Measurements from ENCODE around the gene FAM237B. TPM values are rescaled to one million over a fixed set of nuclear protein-coding genes. Genes with fewer than 3 reads are reported as not detected.

The FAM237B gene
- polyA plus RNA-seq, 1 donor: 0.16 TPM

GRCh38 chr7:90267263-90267858 lies 53.7 kb downstream of the FAM237B start:
- Histone ChIP-seq H3K27me3 (ENCODE audit: control insufficient read depth, insufficient read depth, low read length) (no peaks in the 10 kb centered on the region), H3K36me3 (ENCODE audit: control insufficient read depth, insufficient read depth, low read length) (no peaks in the 10 kb centered on the region), H3K9me3 (ENCODE audit: control insufficient read depth, low read depth, low read length) (no peaks in the 10 kb centered on the region), H3K4me3 (ENCODE audit: low read length) (no peak overlapping the region), H3K4me1 (ENCODE audit: control insufficient read depth, insufficient read depth, low read length) (peaks cover 2% of the 10 kb centered on the region), H3K27ac (ENCODE audit: low read length) (no peak overlapping the region)
- WGBS (ENCODE audit: insufficient coverage, low lambda C conversion rate): no CpG with 5 or more reads among the region's 5 CpGs
- no peak for DNase-seq

- Histone ChIP-seq H3K4me3 (ENCODE audit: low read length) (no peak overlapping the region), H3K27me3 (ENCODE audit: control insufficient read depth, insufficient read depth, low read length) (no peaks in the 10 kb centered on the region), H3K4me1 (ENCODE audit: control insufficient read depth, insufficient read depth, low read length) (peaks cover 2% of the 10 kb centered on the region), H3K27ac (ENCODE audit: low read length) (no peak overlapping the region), H3K9me3 (ENCODE audit: control insufficient read depth, low read depth, low read length) (no peaks in the 10 kb centered on the region), H3K36me3 (ENCODE audit: control insufficient read depth, insufficient read depth, low read length) (no peaks in the 10 kb centered on the region)
- 92% methylated on average over 2 of the region's 3 CpGs for WGBS (ENCODE audit: insufficient coverage, low lambda C conversion rate)
- DNase-seq: no peak
These were observed 54.3 kb downstream of the FAM237B start for GRCh38 chr7:90266808-90267207.

Other genes starting within 250 kb of the FAM237B start
- gene STEAP1, start 166.8 kb downstream of the FAM237B start, polyA plus RNA-seq: 31.6 TPM
- 19.2 TPM for gene STEAP2, start 109.6 kb downstream of the FAM237B start, polyA plus RNA-seq
- gene CFAP69, start 76.1 kb downstream of the FAM237B start, polyA plus RNA-seq: 8.1 TPM
- gene GTPBP10, start 25.4 kb upstream of the FAM237B start, polyA plus RNA-seq: 22.7 TPM
- gene CLDN12, start 82.2 kb upstream of the FAM237B start, polyA plus RNA-seq: 41.7 TPM
- gene PTTG1IP2, start 148.3 kb upstream of the FAM237B start, polyA plus RNA-seq: not detected

Data from large intestine (tissue), 3 donors.